HepG2 (cell line): ENCODE data around the gene COG1. TPM values are rescaled to one million over a fixed set of nuclear protein-coding genes. Genes with fewer than 3 reads are reported as not detected.

Experiments
- CSRNP2 ChIP-seq: sonication (generic); formaldehyde crosslinking; conservative IDR thresholded peaks from 2 replicates; pipeline ENCODE4 v1.8.0; 2022; ENCODE audit warnings: low read depth, missing genetic modification reagents
- KDM5A ChIP-seq: fragments of 200-600 bp; sonication (generic); IDR thresholded peaks from 2 replicates; pipeline ENCODE4 v1.7.0; 2018; ENCODE audit warnings: antibody characterized with exemption, mild to moderate bottlenecking, low read length, borderline replicate concordance
- RELA ChIP-seq: sonication (generic); formaldehyde crosslinking; IDR thresholded peaks from 2 replicates; pipeline ENCODE4 v1.4.0; 2020; ENCODE audit warnings: missing genetic modification reagents
- SAP130 ChIP-seq: IDR thresholded peaks from 2 replicates; pipeline ENCODE4 v1.6.1; 2016; ENCODE audit warnings: low read depth
- TARDBP ChIP-seq: sonication (generic); formaldehyde crosslinking; IDR thresholded peaks from 2 replicates; pipeline ENCODE4 v1.8.0; 2022; ENCODE audit warnings: mild to moderate bottlenecking, missing genetic modification reagents
- TEAD3 ChIP-seq: optimal IDR thresholded peaks from 2 replicates; pipeline ENCODE3; 2016; ENCODE audit warnings: borderline replicate concordance
- TOE1 ChIP-seq: sonication (generic); formaldehyde crosslinking; IDR thresholded peaks from 2 replicates; pipeline ENCODE4 v1.4.0; 2020; ENCODE audit warnings: mild to moderate bottlenecking, missing genetic modification reagents
- XBP1 ChIP-seq: sonication (generic); formaldehyde crosslinking; IDR thresholded peaks from 2 replicates; pipeline ENCODE4 v1.5.0; 2020; ENCODE audit warnings: missing genetic modification reagents
- ZNF142 ChIP-seq: sonication (generic); formaldehyde crosslinking; IDR thresholded peaks from 2 replicates; pipeline ENCODE4 v1.4.0; 2020; ENCODE audit warnings: missing genetic modification reagents
- ZNF20 ChIP-seq: sonication (generic); formaldehyde crosslinking; IDR thresholded peaks from 2 replicates; pipeline ENCODE4 v1.4.0; 2020; ENCODE audit warnings: mild to moderate bottlenecking, moderate library complexity, missing genetic modification reagents
- ZNF333 ChIP-seq: sonication (generic); formaldehyde crosslinking; IDR thresholded peaks from 2 replicates; pipeline ENCODE4 v1.4.0; 2020; ENCODE audit warnings: mild to moderate bottlenecking, missing genetic modification reagents, borderline replicate concordance
- ZNF350 ChIP-seq: sonication (generic); formaldehyde crosslinking; IDR thresholded peaks from 2 replicates; pipeline ENCODE4 v1.4.0; 2020; ENCODE audit warnings: mild to moderate bottlenecking, low read depth, missing genetic modification reagents, borderline replicate concordance
- ZNF605 ChIP-seq: sonication (generic); formaldehyde crosslinking; IDR thresholded peaks from 2 replicates; pipeline ENCODE4 v1.8.0; 2022; ENCODE audit warnings: mild to moderate bottlenecking, missing genetic modification reagents
- ZNF768 ChIP-seq: sonication (generic); formaldehyde crosslinking; IDR thresholded peaks from 2 replicates; pipeline ENCODE4 v1.4.0; 2020; ENCODE audit warnings: missing genetic modification reagents
- polyA plus RNA-seq, 8 experiments: library from polyadenylated mRNA; depleted of rRNA in 3 of 8; stranded (reverse) in 7 of 8; unstranded in 1 of 8; fragments of >200 nt; fragmentation: Illumina TruSeq in 4 of 8; extraction: Trizol in 4 of 8; gene quantifications; 2 replicates each; pipeline versions ENCODE4 v1.2.1 to v1.2.3, GENCODE V29; 2011 to 2016; ENCODE audit warnings: low read depth in 4 of 8, missing spikeins in 1 of 8, mixed read lengths in 1 of 8; ENCODE audit not compliant: insufficient read depth in 1 of 8
- total RNA-seq, 5 experiments: library from RNA; depleted of rRNA; stranded (reverse); fragments of >200 nt; fragmentation: Illumina TruSeq; extraction: Trizol; gene quantifications; 2 replicates each; pipeline ENCODE4 v1.2.3, GENCODE V29; 2016; ENCODE audit warnings: low read depth in 1 of 5
- TF ChIP-seq, protein P1 (sequence below): IDR thresholded peaks from 2 replicates; pipeline ENCODE4 v1.6.1; 2012; ENCODE audit warnings: low read length, improper control_type of control experiment
- TF ChIP-seq, protein P2 (sequence below): sonication (generic); formaldehyde crosslinking; IDR thresholded peaks from 2 replicates; pipeline ENCODE4 v1.4.0; 2020; ENCODE audit warnings: missing genetic modification reagents

The COG1 gene
- total and polyA plus RNA-seq, 2 of the 13 experiments (the other 11 are each of a cell fraction or from before 2014, with no cell fraction given), result 36.6 to 39.7 TPM

GRCh38 chr17:73156166-73156840 lies 36.6 kb upstream of the COG1 start (continued):
- no peak for TF ChIP-seq TOE1 (CRISPR knock-in tag)
- TF ChIP-seq CSRNP2 (CRISPR knock-in tag), result no peak
- TF ChIP-seq, protein P1, sequence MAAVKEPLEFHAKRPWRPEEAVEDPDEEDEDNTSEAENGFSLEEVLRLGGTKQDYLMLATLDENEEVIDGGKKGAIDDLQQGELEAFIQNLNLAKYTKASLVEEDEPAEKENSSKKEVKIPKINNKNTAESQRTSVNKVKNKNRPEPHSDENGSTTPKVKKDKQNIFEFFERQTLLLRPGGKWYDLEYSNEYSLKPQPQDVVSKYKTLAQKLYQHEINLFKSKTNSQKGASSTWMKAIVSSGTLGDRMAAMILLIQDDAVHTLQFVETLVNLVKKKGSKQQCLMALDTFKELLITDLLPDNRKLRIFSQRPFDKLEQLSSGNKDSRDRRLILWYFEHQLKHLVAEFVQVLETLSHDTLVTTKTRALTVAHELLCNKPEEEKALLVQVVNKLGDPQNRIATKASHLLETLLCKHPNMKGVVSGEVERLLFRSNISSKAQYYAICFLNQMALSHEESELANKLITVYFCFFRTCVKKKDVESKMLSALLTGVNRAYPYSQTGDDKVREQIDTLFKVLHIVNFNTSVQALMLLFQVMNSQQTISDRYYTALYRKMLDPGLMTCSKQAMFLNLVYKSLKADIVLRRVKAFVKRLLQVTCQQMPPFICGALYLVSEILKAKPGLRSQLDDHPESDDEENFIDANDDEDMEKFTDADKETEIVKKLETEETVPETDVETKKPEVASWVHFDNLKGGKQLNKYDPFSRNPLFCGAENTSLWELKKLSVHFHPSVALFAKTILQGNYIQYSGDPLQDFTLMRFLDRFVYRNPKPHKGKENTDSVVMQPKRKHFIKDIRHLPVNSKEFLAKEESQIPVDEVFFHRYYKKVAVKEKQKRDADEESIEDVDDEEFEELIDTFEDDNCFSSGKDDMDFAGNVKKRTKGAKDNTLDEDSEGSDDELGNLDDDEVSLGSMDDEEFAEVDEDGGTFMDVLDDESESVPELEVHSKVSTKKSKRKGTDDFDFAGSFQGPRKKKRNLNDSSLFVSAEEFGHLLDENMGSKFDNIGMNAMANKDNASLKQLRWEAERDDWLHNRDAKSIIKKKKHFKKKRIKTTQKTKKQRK, result no peak
- TF ChIP-seq ZNF605 (CRISPR knock-in tag), result peak; percentile 54
- TF ChIP-seq ZNF333 (CRISPR knock-in tag), result no peak
- TF ChIP-seq XBP1 (CRISPR knock-in tag), result no peak
- TF ChIP-seq RELA (CRISPR knock-in tag), result 0 out of 2 replicates have a peak, but pooled peaks have one; percentile 48
- TF ChIP-seq, protein P2, sequence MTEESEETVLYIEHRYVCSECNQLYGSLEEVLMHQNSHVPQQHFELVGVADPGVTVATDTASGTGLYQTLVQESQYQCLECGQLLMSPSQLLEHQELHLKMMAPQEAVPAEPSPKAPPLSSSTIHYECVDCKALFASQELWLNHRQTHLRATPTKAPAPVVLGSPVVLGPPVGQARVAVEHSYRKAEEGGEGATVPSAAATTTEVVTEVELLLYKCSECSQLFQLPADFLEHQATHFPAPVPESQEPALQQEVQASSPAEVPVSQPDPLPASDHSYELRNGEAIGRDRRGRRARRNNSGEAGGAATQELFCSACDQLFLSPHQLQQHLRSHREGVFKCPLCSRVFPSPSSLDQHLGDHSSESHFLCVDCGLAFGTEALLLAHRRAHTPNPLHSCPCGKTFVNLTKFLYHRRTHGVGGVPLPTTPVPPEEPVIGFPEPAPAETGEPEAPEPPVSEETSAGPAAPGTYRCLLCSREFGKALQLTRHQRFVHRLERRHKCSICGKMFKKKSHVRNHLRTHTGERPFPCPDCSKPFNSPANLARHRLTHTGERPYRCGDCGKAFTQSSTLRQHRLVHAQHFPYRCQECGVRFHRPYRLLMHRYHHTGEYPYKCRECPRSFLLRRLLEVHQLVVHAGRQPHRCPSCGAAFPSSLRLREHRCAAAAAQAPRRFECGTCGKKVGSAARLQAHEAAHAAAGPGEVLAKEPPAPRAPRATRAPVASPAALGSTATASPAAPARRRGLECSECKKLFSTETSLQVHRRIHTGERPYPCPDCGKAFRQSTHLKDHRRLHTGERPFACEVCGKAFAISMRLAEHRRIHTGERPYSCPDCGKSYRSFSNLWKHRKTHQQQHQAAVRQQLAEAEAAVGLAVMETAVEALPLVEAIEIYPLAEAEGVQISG (CRISPR knock-in tag), result peak; percentile 51; the same call in 1 of the 2 replicates
- peak; percentile 54 for TF ChIP-seq ZNF768
- no peak for TF ChIP-seq ZNF20 (CRISPR knock-in tag)
- TF ChIP-seq ZNF142 (CRISPR knock-in tag), result peak; percentile 85; the same call in 1 of the 2 replicates
- TF ChIP-seq ZNF350, result 0 out of 2 replicates have a peak, but pooled peaks have one; percentile 15
- no peak for TF ChIP-seq TARDBP (CRISPR knock-in tag)
- TF ChIP-seq KDM5A, result no peak
- TF ChIP-seq TEAD3 (CRISPR knock-in tag), result peak; percentile 60
- TF ChIP-seq SAP130 (CRISPR knock-in tag), result peak; percentile 52
